Inflammatory macrophage (primary cell): ENCODE results near the gene TMCO5A.
"Not testable (repeated sequence)": the region's sequence is repeated elsewhere in the genome, so short reads cannot be mapped to it uniquely, and the experiment has no call there.

Experiments
- DNase-seq, 2 donors: peaks; one replicate each; pipeline ENCODE4 v3.0.0-alpha.2; 2020 to 2022
- total RNA-seq, 18 experiments: gene quantifications; one replicate each; lab custom pipeline; 2026; ENCODE audit warnings: mixed read lengths in 6 of 18, inconsistent platforms in 2 of 18; lab: John Stamatoyannopoulos, UW

Gene TMCO5A
- 0 to 0.13 (median 0) reads per million in 18 experiments for total RNA-seq

DNA sequence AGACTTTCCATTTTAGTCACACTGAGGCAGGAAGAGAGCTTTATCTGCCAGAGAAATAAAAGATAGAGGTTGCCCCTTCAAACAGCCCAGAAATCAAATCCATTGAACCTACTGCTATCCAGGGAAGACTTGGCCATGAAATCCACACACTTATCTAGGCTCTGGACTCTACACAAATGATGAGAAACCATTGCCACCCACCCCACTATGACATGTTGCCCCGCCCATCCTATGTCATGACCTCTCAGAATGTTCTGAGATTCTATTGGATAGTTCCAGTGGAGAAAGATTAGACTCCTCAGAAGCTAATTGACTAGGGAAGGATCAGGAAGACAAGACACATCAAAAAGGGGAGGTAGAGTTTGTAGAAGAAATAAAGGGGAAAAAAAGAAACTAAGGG is at the start of gene TMCO5A:
Gene TMCO5A, plus strand, starts transcription at position 301 of the 400 bp plus-strand sequence. CDS start 1,684 bp downstream, outside the sequence.
- DNase-seq, result no peak

DNA sequence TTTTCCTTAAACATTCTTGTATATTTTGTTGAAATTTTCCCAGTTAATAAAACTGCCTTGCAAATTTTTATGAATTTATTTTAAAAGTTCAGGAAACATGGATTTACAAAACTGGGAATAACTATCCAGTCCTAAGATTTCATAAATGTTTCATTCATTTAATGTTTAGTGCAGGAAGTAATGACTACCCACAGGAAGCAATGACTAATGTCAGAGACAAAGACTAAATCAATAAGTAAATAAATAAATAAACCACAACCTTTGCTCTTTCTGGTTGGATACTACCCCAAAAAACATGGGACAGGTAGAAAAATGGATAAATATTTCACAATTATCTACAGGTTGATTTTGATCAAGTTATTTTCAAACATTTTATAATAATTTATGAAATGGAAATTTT is 48.8 kb upstream of the TMCO5A start:
- DNase-seq, result no peak

DNA sequence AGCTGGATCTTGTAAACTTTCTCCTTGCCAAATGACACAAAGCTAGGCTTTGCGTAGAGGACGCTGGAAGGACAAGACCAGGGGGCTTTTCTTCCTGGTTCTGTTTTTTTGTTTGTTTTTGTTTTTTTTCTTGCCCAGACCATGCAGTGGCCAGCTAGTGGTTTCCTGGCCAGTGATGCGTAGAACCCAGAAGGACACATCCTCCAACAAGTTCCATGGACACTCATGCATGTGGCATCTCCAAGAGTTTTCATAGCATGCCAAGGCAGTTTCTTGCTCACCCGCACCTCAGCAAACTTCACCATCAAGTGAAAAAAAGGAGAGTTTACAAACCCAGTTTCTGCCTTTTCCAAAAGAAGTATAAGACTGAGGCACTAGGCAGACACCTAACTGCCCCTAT is 46.1 kb upstream of the TMCO5A start:
- no peak for DNase-seq

DNA sequence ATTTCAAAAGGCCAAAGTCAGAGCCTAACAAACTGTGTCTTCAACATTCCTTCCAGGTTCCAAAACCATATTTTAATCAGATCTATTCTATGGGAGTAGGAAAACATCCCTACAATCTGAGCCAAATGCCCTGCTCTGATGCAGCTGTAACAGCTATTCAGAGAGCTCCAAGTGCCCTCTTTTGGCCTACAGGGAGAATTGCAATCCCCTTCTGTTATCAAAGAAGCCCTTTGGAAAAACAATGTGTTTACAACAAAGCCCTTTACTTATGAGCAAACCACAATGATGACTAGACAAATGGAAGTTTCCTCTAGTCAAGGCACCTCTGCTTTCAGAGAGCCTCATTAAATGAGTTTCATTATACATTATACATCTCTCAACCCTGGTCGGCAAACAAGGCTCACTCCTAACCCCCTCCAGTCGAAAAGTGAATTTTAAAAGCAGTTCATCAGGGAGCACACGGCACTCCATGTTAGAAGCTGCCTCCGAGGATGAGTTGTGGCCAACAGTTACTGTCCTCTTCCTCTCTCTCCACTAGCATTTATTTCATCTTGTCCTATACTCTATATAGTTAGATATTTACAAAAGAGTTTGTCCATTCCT is 42.6 kb upstream of the TMCO5A start:
- DNase-seq, result peak; percentile 24 to 47

DNA sequence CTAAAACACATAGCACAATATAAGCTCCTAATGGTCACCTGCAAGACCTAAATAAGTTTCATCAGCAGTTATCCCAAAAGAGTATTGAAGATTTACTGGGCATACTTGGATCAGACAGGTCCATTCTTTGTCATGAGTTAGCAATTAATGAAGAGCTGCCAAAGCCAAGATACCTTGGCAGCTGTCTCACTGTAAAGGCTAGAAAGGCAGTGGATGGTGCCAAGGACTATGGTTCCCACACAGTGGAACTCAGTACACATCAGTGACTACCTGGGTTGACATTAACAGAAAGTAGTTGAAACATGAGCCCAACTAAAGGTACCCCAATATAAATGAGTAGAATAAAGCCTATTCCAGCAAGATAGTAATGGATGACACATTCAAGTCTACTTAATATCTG is 41.1 kb upstream of the TMCO5A start:
- no peak for DNase-seq

DNA sequence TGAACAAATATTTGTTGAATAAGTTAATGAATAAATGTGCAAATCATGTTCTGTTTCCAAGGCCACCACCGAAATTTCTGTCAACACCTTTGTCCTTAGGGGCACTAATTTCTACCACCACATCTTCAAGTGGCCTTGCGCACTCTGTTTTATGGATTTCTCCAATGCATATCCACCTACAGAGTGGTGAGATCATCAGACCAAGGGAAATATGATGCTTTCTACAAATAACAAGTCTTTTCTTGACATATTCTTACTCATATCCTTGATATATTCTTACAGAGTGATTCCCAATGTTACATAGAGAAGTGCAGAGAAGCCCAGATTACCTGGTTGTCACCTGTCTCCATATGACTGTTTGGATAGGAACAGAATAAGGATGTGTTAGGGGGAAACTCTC is 36.1 kb upstream of the TMCO5A start:
- no peak for DNase-seq

DNA sequence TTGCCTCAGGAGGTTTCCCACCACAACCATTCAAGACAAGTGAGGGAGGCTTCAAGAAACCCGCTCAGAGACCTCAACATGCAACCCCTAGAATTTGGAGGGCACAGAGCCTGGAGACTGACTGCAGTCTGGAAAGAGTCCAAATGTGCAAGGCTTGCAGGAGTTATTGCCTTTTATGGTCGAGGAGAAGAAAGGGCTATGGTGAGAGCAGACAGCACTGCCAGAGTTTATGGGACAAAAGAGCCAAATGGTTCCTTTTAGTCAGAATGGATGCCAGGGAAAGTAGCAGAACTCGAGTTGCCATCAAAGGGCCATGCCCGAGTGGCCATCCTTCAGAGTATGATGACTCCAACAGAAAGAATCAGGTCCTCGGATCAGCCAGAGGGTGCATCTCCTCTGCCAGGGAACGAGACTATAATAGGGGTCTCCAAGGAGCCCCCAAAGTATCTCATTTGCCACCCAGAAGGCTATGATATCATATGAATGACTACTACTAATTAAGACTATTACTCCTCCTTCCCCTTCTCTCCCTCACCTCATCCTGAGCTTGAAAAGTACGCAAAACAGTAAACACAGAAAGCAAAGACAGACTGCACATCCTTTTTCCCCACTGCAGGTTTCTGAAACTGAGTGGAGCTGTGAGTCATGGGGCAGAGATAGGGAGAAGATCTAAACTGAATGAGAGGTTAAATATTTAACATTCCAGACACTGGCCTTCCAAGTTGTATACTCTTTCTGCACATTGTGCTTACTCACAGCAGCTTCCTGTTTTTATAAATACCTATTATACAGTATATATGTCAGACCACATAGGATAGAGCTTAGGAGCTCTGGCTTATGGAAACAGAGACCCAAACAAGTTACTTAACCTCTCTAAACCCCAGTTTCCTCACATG is 33.9 kb upstream of the TMCO5A start:
- DNase-seq, result no peak

DNA sequence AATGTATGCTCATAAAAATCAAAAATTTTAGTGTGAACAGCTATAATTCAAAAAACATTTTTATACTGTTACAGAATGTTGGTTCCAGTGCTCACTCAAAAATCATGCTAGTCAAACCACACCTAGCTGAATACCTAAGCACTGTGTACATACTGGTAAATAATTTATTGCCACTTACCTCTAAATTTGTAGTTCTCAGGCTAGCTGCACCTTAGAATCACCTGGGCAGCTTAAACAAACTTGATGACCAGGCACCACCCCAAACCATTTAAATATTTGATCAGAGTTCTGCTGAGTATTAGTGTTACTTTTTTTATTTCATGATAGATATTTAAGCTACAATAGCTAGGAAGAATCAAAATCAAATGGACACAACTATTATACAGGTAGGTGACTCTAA is 32.3 kb upstream of the TMCO5A start:
- no peak for DNase-seq

DNA sequence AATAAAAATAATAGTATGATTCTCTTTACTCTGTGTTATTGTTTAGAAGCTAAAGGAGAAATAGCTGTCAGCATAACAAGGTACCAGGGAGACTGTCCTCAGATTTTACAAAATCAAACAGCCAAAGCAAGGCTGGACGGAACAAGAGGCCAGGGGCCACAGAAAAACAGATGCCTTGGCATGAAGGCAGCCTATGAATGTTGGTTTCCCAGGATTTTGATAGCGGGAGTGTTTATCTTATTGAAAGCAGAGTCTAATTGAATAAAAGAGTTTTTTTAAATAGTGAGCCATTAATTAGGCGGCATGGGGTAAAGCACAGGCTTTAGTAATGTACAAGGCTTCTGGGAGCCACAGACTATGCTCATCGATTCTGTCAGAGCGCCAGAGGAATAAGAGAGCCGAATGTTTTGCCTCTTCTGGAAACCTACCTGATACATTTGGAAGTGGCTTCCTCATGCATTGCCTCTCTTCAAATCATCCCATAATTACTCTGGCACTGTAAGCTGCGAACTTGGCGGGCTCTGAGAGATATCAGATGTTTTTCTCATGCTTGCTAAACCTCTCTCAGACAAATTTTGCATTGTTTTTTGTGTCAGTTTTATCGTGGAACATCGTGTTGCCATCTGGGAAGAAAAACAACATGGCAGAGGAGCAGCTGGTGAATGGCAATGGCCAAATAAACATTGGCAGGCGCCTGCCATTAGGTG is 30.4 kb upstream of the TMCO5A start:
- DNase-seq, result no peak

DNA sequence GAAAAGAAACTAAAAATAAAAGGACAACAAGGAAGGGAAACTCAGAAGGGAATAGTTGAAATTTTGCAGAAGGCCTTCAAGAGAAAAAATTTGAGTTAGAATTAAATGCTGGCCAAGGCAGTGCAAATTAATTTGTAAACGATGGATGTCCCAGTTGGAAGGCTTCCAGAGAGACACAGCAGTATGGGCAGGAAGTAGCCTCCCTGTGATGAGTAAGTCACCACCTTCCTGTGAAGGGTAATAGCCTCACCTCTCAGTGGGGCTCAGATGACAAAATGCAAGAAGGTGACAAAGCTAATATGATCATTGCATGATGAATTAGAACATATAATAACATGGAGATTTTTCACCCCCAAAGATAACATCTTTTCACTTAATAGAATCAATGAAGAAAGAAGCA is 27.3 kb upstream of the TMCO5A start:
- no peak for DNase-seq

DNA sequence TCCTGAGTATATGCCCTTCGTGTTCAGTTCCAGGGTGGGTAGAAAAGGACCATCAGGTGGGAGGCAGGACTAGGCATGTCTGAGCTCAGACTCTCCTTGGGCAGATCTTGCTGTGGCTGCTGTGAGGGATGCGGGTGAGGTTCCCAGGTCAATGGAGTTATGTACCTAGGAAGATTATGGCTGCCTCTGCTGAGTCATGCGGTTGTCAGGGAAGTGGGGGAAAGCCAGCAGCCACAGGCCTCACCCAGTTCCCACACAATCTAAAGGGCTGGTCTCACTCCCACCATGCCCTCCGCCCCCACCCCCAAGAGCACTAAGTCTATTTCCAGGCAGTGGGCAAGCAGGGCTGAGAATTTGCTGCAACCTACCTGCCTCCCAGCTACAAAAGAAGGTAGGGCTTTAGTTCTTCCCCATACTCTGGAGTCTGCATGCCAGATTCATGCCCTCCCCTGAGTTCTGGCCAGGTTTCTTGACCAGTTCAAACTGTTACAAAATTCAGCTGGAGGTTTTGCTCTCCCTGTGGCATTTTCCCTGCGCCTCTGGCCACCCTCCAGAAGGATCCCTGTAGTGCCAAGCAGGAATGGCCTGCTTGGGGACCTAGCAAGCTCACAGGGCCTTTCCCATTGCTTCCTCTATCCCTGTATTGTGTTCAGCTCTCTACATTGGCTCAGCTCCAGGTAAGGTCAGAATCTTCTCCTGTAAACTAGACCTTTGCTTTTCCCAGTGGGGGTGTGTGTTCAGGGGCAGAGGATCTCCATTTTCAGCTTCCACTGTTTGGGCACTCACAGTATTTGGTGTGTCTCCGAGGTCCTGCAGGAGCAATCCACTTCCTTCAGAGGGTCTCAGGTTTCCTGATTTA is 12.7 kb upstream of the TMCO5A start:
- no peak for DNase-seq

DNA sequence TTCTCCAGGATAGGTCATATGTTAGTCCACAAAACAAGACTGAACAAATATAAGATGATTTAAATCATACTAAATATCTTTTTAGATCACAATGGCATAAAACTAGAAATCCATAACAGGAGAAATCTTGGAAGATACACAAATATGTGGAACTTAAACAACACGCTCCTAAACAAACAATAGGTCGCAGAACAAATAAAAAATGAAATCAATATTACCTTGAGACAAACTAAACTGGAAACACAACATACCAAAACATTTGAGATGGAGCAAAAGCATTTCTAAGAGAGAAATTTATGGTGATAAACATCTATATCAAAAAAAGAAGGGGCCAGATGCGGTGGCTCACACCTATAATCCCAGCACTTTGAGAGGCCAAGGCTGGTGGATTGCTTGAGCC is 8.3 kb upstream of the TMCO5A start:
- DNase-seq, result no peak

DNA sequence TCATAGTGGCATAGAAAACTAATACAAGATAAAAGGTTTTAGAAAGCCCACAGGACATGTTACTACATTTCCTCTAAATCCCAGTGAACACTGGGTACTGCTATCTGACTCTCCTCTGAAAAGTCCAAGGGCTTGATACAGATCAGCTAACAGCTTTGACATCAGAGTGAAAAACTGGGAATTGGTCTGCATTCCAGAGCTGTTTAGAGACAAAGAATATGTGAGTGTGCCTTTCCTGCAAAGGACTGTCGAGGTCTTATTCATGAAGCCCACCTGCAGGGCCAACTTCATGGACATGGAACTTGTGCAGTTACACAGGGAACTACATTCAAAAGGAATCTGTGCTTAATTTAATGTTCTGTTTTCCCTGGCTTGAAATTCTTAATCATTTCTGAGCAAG is 5.2 kb upstream of the TMCO5A start:
- DNase-seq, result no peak

DNA sequence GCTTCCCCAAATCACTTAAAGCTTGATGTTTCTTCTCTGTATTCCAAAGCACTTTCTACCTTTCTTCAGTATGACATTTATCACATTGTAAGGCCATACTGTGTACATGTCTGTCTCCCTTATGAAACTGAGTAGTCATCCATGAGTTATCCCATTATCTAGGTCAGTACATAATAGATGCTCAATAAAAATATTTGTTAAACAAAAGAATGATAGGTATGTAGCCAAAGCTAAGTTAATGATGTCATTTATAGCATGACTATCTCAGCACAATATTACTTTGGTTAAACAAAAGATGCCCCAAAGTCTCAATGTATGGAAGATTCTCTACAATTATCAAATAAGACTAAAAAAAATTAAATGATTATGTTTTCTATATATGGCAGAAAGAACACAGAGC is 3.1 kb upstream of the TMCO5A start:
- DNase-seq, result no peak

DNA sequence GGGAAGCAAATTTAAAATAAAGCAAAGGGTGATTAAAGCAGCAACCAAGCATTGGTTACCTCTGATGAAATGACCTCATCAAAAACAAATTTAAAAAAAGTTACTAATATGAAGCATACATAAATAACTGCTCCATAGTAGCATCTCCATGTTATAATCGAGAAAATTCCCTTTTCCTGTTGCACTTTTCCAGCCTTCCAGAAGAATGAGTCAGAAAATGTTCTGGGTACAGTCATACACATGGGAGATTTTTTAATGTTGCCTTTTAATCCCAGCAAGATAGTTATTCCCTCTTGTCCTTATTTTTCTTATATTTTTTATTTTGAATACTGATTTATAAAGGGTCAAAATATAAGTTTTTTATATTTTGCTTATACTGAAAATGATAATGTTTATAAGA is 2.6 kb upstream of the TMCO5A start:
- DNase-seq, result no peak

DNA sequence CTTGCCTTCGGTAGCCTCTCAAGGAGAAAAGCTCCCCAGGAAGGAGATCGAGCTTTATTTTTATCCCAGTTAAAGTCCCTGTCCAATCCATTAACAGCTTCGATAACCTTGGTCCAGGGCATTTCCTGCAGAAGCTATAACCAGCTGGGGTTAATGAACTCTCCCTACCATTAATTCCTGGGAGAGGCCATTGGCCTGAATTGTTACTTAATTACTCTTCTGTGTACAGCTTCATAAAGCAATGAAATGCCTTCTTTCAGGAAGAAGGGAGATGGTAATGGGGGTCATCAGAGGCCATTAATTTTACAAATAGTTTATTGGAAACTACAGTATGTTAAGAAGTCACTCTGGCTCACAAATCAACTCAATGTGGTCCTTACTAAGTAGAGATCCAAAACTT is 1.9 kb upstream of the TMCO5A start:
- DNase-seq, result no peak

DNA sequence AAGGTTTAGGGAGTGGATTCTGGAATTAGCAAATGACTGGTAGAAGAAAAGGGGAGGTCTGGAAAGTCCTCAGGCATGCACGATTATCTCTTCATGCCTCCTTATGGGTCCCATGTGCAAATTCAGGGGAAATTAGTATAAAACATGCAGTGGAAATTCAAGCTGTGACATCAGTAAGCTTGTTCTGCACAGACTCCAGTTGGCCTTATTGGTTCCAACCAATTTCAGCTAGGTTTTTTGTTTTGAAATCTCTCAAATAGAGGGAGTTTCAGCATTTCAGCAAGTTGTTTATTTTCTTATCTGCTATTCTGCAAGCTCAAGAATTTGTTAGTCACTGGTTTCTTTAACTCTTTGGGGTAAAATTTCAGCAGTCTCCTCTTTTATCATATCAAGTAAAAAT is 774 bp upstream of the TMCO5A start:
- DNase-seq, result no peak

DNA sequence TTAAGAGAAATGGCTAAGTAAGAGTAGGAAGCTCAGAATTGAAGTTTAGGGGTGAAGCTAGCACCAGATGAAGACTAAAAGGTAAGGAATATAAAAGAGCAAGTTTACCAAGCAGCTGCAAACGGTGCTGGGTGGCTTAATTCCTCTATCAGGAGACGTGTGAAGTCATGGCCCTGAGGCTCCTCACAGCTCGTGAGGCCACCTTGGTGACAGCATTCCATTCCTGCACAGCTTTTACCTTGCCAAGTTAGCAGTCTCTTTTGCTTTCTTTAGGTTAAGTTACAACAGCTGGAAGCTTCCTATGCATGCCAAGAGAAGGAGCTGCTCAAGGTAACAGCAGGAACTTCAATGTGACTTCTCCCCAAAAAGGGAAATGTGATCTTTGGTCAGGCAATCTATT is 6.4 kb downstream of the TMCO5A start:
- no peak for DNase-seq

DNA sequence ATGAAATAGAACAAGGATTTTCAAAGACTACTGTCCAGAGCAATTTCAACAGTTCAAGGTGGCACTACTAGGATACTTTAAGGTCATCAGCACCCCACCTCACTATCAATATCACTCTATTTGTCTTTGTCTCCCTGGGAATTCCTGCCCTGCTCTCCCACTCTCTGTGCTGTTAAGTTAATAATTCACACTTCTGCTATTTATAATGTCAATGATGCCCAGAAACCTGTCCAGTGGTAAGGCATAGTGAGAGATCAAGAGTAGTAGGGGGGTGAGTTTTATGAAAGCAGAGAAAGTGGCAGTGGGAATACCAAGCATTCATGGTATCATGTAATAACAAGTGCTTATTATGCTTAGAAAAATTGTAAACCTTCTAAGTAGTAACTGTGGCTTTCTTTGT is 7.3 kb downstream of the TMCO5A start:
- DNase-seq, result no peak

DNA sequence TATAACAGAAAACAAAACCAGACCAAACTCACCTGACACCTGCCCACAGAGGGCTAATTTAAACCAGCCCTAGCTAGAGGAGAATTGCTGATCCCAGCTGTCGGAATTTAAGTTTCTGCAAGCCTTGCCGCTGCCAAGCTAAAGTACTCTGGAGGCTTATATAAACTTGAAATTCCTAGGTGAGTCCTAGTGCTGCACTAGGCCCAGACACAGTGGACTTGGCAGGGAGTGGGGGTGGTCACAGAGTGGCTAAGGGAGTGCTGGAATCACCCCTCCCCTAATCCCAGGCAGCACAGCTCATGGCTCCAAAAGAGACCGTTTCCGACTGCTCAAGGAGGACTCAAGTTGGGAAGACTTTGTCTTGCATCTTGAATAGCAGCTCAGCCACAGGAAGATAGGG is 17.6 kb downstream of the TMCO5A start:
- no peak for DNase-seq

DNA sequence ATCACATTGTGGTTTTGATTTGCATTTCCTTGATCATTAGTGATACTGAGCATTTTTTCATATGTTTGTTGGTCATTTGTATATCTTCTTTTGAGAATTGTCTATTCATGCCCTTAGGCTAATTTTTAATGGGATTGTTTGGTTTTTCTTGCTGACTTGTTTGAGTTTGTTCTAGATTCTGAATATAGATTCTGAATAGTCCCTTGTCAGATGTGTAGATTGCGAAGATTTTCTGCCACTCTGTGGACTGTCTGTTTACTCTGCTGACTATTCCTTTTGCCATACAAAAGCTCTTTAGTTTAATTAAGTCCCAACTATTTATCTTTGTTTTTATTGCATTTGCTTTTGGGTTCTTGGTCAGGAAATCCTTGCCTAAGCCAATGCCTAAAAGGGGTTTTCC is 26.3 kb downstream of the TMCO5A start:
- DNase-seq, result not testable (repeated sequence)

DNA sequence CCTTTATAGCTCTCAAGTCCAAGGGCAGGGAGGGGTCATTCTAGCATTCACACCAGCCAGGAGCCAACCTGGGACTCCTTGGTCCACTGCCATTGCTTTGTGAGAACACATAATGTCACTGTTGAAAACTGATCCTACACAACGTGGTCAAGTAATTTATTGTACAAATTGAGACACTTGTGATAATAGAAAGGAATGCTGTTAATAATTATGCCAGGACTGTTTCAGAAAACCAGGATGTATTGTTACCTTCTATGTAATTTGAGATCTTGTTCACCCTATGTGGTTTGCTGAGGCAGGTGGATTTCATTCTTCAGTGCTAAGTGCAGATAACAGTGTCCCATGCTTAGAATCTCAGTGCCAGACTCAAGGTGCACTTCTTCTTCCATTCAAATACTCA is 33.3 kb downstream of the TMCO5A start:
- DNase-seq, result no peak

DNA sequence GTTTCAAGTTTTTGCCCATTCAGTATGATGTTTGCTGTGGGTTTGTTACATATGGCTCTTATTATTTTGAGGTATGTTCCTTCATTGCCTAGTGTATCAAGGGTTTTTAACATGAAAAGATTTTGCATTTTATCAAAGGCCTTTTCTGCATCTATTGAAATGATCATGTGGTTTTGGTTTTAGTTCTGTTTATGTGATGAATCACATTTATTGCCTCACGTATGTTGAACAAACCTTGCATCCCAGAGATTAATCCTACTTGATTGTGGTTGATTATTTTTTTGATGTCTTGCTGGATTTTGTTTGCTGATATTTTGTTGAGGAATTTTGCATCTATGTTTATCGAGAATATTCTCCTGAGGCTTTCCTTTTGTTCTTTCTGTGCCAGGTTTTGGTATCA is 39.4 kb downstream of the TMCO5A start:
- no peak for DNase-seq
